Neutrophil (primary cell): ENCODE measurements around the gene KCNJ10.
"Not testable (repeated sequence)": the region's sequence is repeated elsewhere in the genome, so short reads cannot be mapped to it uniquely, and the experiment has no call there.

ENCODE experiments used
- H3K27ac ChIP-seq: fragments of 200-600 bp; sonication (generic); 2 replicates; pipeline ENCODE4 v1.5.1; 2016; ENCODE audit warnings: mild to moderate bottlenecking, moderate library complexity
- H3K27me3 ChIP-seq: fragments of 200-600 bp; sonication (generic); 2 replicates; pipeline ENCODE4 v1.6.0; 2016; ENCODE audit warnings: mild to moderate bottlenecking
- H3K36me3 ChIP-seq: fragments of 200-600 bp; sonication (generic); 2 replicates; pipeline ENCODE4 v1.5.1; 2017
- H3K4me1 ChIP-seq, 2 experiments: fragments of 200-600 bp in 1 of 2; sonication (generic) in 1 of 2; 1 replicate in 1 of 2; 2 replicates in 1 of 2; pipeline versions ENCODE4 v1.5.1 to v1.6.1; 2013 to 2016; ENCODE audit warnings: low read depth in 1 of 2, low read length in 1 of 2, mild to moderate bottlenecking in 1 of 2, moderate library complexity in 1 of 2; ENCODE audit not compliant: control insufficient read depth in 1 of 2, insufficient read depth in 1 of 2
- H3K4me3 ChIP-seq, 2 experiments: fragments of 200-600 bp in 1 of 2; sonication (generic) in 1 of 2; 1 replicate in 1 of 2; 2 replicates in 1 of 2; pipeline ENCODE4 v1.5.1; 2013 to 2016; ENCODE audit warnings: low read depth in 1 of 2, low read length in 1 of 2, mild to moderate bottlenecking in 1 of 2, moderate library complexity in 1 of 2
- H3K9me3 ChIP-seq: fragments of 200-600 bp; sonication (generic); 2 replicates; pipeline ENCODE4 v1.5.1; 2016
- TF ChIP-seq, protein P1 (sequence below): fragments of 200-600 bp; sonication (generic); IDR thresholded peaks from 2 replicates; pipeline ENCODE4 v1.5.1; 2016; ENCODE audit warnings: antibody characterized with exemption

The KCNJ10 gene

DNA sequence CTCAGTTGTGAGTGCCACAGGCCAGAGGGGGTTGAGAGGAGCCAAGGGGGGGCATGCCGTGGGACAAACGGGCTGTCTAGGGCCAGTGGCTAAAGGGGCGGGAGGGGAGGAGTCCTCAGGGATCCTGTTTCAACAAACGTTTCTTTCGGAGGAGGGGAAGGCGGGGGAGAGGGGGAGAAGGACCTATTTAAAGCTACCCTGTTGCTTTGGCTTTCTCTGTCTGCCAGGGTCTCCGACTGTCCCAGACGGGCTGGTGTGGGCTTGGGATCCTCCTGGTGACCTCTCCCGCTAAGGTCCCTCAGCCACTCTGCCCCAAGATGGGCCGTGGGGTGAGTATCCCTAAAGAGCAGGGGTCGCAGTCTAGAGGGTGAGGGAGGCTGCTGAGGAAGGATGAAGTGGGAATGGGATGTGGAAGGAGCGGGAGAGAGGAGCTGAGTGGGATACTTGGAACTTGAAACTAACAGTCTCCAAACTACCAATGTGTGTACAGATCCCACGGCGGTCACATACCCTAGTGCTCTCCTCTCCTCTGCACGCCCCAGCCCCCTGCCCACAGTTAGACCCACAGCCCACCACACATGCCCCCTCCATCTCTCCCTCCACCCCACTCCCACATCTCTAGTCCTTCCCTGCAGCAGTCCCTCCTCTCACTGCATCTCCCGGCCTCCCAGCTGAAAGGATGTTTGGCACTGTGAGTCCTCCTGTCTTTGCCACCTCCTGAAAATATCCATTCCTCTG is 45.8 kb upstream of the KCNJ10 start, which contains the start of gene ATP1A2:
ATP1A2 (plus strand) TSS at position 215 of the 738 bp plus-strand sequence; CDS start at position 318, 103 bp downstream.
- Histone ChIP-seq H3K27ac (no peak within 1 kb of the TSS), H3K9me3 (no peaks in the 10 kb centered on the region), H3K36me3 (no peaks in the 10 kb centered on the region), H3K4me3 (no peak within 1 kb of the TSS), H3K27me3 (peaks cover 40% of the 10 kb centered on the region), H3K4me1 (no peaks in the 10 kb centered on the region)
- TF ChIP-seq, protein P1, sequence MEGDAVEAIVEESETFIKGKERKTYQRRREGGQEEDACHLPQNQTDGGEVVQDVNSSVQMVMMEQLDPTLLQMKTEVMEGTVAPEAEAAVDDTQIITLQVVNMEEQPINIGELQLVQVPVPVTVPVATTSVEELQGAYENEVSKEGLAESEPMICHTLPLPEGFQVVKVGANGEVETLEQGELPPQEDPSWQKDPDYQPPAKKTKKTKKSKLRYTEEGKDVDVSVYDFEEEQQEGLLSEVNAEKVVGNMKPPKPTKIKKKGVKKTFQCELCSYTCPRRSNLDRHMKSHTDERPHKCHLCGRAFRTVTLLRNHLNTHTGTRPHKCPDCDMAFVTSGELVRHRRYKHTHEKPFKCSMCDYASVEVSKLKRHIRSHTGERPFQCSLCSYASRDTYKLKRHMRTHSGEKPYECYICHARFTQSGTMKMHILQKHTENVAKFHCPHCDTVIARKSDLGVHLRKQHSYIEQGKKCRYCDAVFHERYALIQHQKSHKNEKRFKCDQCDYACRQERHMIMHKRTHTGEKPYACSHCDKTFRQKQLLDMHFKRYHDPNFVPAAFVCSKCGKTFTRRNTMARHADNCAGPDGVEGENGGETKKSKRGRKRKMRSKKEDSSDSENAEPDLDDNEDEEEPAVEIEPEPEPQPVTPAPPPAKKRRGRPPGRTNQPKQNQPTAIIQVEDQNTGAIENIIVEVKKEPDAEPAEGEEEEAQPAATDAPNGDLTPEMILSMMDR: no peak

DNA sequence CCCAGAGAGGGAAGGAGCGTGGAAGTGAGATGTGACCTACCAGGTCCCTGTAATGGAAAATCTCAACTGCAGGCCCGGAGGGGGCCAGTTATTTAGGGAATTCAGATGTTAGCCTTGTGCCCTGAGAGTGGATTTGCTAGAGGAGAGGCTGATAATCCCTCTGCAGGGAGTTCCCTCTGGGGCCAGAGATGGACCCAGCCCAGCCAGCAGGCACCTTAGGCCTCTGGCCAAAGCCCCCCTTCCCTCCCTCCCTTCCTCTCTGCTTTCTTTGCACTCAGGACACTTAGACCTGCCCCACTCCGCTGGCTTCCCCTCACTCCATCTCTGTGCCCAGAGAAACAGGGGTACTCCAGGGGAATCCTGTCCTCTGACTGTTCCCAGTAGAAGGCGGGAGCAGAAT is 44.1 kb upstream of the KCNJ10 start:
- H3K36me3 ChIP-seq: no peaks in the 10 kb centered on the region
- H3K27me3 ChIP-seq: peaks cover 54% of the 10 kb centered on the region
- no peak overlapping the region for H3K27ac ChIP-seq
- H3K4me1 ChIP-seq: no peaks in the 10 kb centered on the region
- TF ChIP-seq, protein P1: no peak
- H3K9me3 ChIP-seq: no peaks in the 10 kb centered on the region
- H3K4me3 ChIP-seq: no peak overlapping the region

DNA sequence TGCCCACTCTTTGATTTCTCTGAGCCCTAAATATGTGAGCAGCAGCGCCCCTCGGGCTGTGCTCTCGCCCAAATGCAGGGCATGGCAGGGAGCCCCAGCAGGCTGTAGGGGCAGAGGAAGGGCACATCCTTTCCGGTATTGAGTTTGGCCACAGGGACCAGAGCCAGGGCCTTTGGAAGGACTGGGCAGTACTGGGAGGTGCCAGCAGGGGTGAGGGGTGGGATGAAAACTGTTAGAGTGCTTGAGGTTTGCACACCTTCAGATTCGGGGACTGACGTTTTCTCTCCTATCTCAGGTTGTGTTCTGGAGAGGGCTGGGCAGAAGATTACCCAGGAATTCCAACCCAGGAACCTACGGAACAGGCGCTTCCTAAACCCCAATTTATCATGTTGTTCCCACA is 43.4 kb upstream of the KCNJ10 start:
- TF ChIP-seq, protein P1: no peak
- Histone ChIP-seq H3K4me3 (no peak overlapping the region), H3K4me1 (no peaks in the 10 kb centered on the region), H3K9me3 (no peaks in the 10 kb centered on the region), H3K36me3 (no peaks in the 10 kb centered on the region), H3K27ac (no peak overlapping the region), H3K27me3 (peaks cover 54% of the 10 kb centered on the region)

DNA sequence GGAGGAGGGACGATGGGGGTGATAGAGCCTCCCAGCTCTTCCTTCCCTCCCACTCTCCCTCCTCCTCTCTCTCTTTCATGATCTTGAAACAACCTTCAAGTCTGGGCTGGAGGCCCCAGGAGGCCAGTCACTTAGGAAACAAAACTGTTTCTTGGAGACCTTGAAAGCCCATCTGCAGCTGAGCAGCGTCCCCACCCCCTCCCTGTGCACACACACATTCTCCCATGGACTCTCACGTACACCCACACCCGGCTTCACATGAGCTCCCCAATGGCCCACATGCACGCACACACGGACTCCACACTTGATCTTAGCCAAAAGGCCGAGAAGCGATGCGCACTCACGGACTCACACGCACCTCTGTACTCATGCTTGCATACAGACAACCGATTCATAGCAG is 42.4 kb upstream of the KCNJ10 start:
- no peaks in the 10 kb centered on the region for H3K4me1 ChIP-seq
- TF ChIP-seq, protein P1: no peak
- H3K4me3 ChIP-seq: no peak overlapping the region
- no peaks in the 10 kb centered on the region for H3K36me3 ChIP-seq
- no peaks in the 10 kb centered on the region for H3K9me3 ChIP-seq
- no peak overlapping the region for H3K27ac ChIP-seq
- H3K27me3 ChIP-seq: peaks cover 49% of the 10 kb centered on the region

DNA sequence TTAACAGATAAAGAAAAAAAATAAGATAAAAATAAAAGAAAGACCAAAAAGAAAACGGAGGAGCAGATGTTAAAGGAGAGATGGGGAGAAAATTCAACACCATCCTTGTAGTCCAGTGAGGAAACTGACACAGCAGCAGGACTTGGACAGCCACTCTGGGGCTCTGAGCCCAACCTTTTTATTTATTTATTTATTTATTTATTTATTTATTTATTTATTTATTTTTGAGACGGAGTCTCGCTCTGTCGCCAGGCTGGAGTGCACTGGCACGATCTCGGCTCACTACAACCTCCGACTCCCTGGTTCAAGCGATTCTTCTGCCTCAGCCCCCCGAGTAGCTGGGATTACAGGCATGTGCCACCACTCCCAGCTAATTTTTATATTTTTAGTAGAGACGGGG is 41.5 kb upstream of the KCNJ10 start:
- not testable (repeated sequence) for H3K36me3 ChIP-seq, H3K9me3 ChIP-seq, H3K4me1 ChIP-seq, H3K27ac ChIP-seq, H3K4me3 ChIP-seq
- H3K27me3 ChIP-seq: peaks cover 49% of the 10 kb centered on the region

DNA sequence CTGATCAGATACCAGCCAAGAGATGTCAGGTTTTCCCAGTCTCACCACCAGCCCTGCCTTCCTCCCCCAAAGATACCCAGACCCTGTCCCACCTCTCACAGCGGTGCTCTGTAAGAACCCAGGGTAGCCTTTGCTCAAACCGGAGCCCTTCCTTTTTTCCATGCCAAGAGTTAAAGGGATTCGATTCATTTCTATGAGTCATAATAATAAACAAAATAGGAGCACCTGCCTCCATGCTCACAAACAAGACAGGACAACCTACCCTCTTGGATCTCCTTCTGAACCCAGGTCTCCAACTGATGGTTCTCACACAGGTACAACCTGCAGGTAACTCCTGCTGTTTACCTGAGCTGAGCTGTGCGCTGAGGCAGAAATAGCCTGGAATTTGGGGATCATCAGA is 39.7 kb upstream of the KCNJ10 start:
- Histone ChIP-seq H3K9me3 (no peaks in the 10 kb centered on the region), H3K36me3 (no peaks in the 10 kb centered on the region), H3K4me1 (no peaks in the 10 kb centered on the region), H3K27ac (no peak overlapping the region), H3K4me3 (no peak overlapping the region), H3K27me3 (peaks cover 51% of the 10 kb centered on the region)
- TF ChIP-seq, protein P1: no peak
